NCI-H187 (cell line): Measurements from ENCODE around the gene BTBD16.

Experiments used
- DNase-seq, 2 experiments: peaks; one replicate each; lab custom pipeline; 2025; lab: John Stamatoyannopoulos, UW

BTBD16 gene

GRCh38 chr10:122271076-122271475 lies at the start of gene BTBD16:
TSS of gene BTBD16 (plus strand) at chr10:122271296. CDS start at chr10:122275082, 3,786 bp downstream.
- DNase-seq = no peak

GRCh38 chr10:122221958-122222357 lies 49.1 kb upstream of the BTBD16 start:
- DNase-seq = no peak

DNA sequence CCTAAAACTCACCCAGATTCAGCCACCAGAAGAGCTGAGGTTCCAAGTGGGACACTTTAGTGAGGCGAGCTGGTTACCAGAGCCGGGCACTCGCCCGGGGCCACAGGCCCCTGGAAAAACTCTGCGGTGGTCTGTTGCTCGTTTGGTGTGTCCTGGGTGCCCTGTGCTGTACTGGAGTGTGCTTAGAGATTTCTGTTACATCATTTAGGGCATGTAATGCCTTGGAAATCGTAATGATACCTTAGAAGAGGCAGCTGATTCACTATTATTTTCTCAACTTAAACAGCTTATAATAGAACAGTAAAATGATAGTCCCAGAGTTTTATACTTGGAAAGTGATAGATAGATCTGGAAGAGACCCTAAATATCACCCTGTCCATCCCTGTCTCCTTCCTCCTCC lies 48.5 kb upstream of the BTBD16 start:
- DNase-seq = no peak

DNA sequence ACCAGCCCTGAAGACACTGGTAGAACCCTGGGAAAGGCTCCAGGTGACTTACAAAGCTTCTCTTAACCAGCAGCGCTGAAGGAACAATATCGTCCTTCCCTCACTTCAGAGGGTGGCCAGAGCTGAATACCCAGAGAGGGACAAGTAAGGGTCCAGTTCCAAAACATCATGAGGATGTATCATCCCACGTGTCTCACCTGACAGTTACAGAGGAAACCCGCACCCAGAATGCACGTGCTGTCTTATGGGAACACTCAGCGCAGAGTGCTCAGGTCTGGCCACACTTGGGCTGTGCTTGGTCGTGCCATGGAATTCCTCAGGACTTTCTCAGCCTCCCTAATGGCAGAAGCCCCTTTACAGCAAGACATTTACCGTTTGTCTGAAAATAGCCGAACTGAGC lies 46.9 kb upstream of the BTBD16 start:
- DNase-seq = no peak

DNA sequence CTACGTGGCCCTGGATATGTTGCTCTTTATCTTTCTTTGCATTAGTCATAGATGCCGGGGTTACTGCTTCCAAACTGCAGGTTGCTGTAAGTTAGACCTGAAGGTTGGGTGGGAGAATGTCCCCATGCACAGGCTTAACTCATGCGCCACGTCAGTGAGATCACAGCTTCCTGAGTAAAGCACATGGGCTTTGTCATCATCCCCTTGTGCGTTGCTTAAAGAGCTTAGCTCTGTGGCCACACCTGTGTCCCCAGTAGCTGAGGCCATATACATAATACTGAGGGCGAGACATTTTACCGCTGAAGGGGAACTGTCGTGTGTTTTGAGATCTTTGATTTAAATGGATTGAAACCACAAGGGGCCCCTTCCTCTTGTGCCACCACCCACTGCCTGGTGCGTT lies 45.8 kb upstream of the BTBD16 start:
- no peak for DNase-seq

DNA sequence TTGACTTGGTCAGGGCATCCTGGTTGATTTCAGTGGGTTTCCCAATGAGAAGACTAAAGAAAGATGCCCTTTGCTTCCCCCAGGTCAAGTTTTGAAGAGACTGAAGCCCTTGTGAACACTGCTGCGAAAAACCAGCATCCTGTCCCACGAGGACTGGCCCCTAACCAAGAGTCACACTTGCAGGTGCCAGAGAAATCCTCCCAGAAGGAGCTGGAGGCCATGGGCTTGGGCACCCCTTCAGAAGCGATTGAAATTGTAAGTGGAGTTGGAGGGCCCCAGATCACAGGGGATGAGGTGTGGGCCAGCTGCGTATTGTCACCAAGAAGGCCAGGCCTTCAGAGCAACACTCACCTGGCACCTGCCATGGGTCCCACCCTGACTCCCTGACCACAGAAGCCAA lies 43.3 kb upstream of the BTBD16 start:
- DNase-seq = no peak

- no peak for DNase-seq
These were observed 41.4 kb upstream of the BTBD16 start for GRCh38 chr10:122229666-122230065.

DNA sequence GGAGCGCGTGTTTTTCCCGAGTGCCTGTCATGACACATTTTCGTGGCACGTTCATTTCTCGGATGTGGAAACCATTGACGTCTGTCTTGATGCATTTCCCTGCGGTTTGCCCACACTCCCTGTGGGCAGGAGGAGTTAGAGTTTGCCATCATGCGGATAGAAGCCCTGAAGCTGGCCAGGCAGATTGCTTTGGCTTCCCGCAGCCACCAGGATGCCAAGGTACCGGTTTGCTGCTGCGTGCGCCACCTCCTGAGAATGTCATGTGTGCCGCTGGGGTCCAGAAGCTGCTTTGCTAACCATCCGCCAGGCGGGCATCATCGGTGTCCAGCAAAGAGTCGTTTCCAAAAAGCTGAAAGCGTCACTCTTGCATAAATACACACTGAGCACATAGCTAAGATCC lies 40.9 kb upstream of the BTBD16 start:
- DNase-seq = no peak

GRCh38 chr10:122232769-122233168 lies 38.3 kb upstream of the BTBD16 start:
- DNase-seq = no peak

- DNase-seq = no peak
These were observed 37.2 kb upstream of the BTBD16 start for GRCh38 chr10:122233857-122234348.

DNA sequence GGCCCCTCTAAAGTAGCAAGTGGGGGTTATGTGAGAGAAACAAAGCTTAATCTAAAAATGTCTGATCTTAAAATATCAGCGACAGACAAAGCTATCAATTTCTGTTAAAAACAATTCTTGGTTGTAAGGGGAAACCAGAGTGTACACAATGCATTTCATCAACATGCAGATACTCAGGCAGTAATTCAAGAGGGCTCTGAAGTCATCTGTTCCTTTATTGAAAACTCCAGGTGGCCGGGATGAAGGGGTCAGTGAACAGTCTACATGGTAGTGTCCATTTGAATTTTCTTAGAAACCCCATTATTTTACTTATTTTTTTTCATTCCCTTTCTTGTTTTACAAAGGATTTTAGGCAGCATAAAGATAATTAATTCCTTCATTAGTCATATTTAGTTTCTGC lies 36.7 kb upstream of the BTBD16 start:
- DNase-seq = no peak

DNA sequence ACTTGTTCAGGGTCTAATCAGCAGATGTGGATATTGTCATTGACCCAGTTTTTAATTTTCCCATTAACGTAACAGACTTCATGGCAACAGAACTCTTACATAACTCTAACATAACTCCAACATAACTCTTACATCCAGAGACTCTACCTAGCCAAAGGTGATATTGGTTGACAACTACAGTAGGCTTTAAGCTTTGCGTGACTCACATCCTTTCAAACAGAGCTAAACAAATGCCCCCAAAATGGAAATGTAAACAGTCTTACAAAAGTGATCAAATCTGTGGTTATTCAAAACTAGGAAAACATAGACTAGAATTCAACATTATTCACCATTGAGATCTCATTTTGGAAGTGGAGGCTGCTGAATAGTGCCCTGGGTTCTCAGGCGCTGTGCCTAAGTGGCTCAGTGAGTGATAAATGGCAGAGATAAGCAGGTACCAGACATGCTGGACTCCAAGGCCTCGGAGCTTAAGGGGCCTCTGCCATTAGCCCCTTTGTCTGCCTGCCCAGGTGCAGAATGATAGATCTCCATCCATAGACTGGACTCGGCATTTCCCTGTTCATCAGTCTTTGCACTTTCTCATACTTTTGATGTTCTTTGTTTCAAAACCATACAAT lies 34.3 kb upstream of the BTBD16 start:
- DNase-seq = no peak

DNA sequence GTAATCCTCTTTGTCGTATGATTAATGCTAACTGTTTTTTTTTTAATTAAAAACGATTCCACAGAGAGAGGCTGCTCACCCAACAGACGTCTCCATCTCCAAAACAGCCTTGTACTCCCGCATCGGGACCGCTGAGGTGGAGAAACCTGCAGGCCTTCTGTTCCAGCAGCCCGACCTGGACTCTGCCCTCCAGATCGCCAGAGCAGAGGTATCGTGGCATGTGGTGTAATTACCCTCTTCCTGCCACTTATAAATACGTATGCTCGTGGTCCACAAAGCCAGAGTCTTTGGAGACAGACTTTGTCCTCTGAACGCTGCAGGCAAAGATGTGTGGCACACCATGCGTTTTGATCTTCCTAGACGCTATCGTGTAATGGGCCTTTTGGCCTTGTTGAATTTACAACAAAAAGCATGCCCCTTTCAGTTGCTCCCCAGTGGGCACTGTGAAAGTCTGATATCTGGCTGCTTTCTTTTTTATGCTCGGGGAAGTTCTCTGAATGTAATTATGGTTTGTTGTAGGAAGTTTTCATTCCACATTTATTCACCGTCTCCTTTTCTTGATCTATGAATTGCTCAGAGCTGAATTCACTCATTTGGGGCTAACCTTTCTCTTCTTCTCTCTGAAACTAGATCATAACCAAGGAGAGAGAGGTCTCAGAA lies 33.6 kb upstream of the BTBD16 start:
- DNase-seq = no peak

DNA sequence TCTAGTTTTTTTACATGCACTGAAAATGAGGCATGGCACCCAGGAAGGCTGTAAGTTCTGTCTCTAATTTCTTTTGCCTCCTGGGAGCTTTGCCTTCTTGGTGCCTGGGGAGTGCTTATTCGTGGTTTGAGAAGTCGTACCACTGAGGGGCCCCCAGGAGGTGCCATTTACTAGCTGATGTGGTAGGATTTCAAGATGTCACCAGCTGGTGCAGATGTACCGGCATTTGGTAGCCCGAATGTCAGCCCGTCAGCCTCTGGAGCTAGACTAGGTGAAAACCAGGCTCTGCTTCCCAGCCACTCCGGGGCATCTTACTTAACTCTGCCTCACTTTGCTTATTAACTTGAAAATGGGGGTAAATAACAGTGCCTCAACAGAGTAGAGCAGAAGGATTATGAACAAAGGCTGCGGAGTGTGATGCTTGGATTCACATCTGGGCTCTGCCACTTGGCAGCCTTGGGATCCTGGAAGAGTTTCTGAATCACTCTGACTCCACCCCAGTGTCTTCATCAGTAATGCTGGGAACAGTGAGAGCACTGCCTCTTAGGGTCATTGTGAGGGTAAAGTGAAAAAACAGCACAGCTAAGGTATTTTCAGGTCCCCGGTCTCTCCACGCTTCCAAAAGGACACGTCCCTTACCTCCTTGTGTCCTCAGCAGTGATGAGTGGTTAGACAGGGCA lies 31.4 kb upstream of the BTBD16 start:
- DNase-seq = no peak

GRCh38 chr10:122240401-122240800 lies 30.7 kb upstream of the BTBD16 start:
- no peak for DNase-seq

- DNase-seq = no peak
These were observed 29.3 kb upstream of the BTBD16 start for GRCh38 chr10:122241836-122242235.

- DNase-seq = no peak
These were observed 27.5 kb upstream of the BTBD16 start for GRCh38 chr10:122243550-122243949.

DNA sequence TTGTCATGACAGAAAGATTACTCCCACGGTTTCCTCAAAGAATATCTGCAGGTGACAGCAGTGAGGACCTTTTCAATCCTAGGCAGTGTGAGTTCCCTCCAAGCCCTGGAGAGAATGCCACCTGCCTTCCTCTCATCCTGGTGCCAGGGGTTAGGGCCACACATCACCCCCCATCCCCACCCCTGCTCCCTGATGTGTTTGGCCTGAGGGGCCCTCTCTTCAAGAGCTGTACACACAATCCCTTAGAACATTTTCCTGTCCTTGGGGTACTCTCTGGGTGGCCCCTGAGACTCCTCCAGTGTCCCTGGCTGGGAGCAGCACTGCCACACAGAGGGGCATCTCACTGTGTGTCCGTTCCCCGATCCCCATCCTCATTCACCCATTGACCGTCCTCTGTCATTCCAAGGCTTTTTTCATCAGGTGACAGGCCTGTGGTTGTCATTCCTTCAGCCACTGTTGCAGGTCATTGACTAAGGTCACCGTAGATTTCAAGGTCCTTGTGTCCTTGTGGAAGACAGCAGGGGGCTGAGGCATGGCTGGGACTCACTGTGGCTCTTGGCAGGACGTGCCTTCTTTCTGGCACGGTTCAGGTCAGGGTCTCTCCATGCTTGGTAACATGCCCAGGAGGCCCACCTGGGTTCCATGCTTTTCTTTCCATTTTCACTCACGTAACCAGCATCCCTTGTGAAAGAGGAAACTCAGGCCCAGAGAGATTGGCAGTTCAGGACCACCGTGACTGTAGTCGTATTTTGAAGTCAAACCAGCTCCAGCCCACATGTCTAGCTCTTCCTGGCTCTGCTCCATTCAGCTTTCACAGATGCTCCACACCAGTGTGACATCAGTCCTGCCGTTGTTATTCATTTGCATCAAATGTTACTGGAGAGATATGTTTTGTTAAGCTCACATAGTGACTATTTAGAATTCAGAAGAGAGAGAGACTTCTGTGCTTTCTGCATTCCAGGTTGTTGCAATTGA lies 26.8 kb upstream of the BTBD16 start:
- DNase-seq = peak in 1 of 2 experiments; percentile 15

DNA sequence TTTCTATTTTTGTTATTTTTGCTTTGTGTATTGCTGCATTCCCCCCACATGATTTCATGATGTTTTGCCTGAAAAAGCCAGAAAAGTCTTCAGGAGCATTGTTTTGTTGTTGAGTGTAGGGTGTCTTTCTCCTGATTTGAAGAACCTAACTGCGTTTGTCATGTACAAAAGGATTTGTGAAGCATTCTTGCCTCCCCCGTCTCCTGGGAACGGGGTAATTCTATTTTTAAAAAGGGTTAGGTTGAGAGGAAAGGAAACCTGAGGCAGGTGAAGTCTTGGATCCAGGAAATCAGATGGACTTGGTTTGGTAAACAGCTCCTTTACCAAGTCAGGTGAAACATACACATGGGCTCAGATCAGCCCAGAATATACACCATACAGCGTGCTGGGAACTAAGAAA lies 26.0 kb upstream of the BTBD16 start:
- DNase-seq = peak; percentile 16 to 21

DNA sequence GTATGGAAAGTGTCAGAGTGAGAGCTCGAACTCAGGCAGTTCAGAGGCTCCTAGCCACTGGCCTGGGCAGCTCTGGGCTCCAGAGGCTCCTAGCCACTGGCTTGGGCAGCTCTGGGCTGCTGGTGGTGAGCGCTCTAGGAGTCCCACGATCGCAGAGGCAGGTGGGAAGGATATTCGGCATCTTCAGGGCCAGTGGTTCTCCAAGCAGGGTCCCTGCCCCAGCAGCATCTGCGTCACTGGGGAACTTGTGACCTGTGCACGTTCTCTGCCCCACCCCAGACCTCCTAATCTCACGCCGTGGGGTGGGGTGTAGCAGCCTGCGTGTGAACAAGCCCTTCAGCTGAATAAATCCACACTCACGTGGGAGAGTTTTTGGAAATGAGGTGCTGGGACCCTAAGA lies 25.2 kb upstream of the BTBD16 start:
- DNase-seq = no peak

DNA sequence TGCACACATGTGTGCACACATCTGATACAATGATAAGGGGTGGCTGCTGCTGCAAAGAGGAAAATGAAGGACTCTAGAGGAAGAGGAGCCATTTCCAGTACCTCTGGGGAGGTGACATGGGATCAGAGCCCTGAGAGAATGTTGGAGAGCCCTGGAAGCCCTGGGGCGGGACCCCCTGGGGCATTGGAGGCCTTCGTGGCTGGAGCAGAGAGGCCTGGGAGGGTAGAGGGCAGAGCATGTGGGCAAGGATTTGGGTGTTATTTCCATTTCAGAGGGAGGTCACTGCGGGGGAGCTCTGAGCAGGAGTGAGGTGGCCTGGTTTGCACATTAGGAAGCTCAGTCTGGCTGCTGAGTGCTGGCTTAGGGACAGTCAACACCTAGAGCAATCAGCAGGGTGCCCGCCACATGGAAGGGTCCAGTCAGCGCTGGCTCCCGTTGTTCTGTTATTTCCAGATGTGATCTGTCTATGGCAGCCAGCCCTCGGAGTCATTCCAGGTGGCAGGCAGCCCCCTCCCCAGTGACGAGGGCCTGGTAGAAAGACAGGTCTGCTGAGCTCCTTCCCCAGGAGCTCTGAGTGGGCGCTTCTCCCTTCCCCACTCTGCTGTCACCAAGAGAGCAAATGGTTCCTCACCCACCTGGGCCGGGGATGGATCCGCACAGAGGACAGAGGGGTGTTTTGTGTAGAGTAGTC lies 24.1 kb upstream of the BTBD16 start:
- no peak for DNase-seq
